Central memory CD8-positive, alpha-beta T cell (primary cell): Measurements from ENCODE around the gene DCTN2.
A peak's percentile ranks its signal among the peaks of the same experiment; 100 is the strongest.
"Not testable (repeated sequence)": the region's sequence is repeated elsewhere in the genome, so short reads cannot be mapped to it uniquely, and the experiment has no call there.

Experiments
- ATAC-seq: fragments of 150-1000 bp; cut with Tn5 transposase; replicated peaks from 2 replicates; pipeline ENCODE4 v1.10.0; 2022; ENCODE audit warnings: mild to moderate bottlenecking, moderate FRiP score, moderate number of reproducible peaks; ENCODE audit not compliant: poor library complexity, severe bottlenecking; ENCODE audit errors: extremely low read depth
- DNase-seq, 2 donors: peaks; one replicate each; pipeline ENCODE4 v3.0.0; 2021; ENCODE audit warnings: low spot score in 2 of 2
- H3K27ac Mint-ChIP-seq: one replicate; pipeline ENCODE4 v1.8.0; 2022; ENCODE audit warnings: low read depth, mild to moderate bottlenecking, moderate library complexity, mixed read lengths
- H3K27me3 Mint-ChIP-seq: one replicate; pipeline ENCODE4 v1.8.0; 2022; ENCODE audit warnings: mixed read lengths
- H3K36me3 Mint-ChIP-seq: one replicate; pipeline ENCODE4 v1.8.0; 2022; ENCODE audit warnings: mild to moderate bottlenecking, moderate library complexity, mixed read lengths; ENCODE audit not compliant: insufficient read depth
- H3K4me1 Mint-ChIP-seq: one replicate; pipeline ENCODE4 v1.8.0; 2022; ENCODE audit warnings: mixed read lengths
- H3K4me3 Mint-ChIP-seq: one replicate; pipeline ENCODE4 v1.8.0; 2022; ENCODE audit warnings: mild to moderate bottlenecking, moderate library complexity, mixed read lengths
- H3K9me3 Mint-ChIP-seq: one replicate; pipeline ENCODE4 v1.8.0; 2022; ENCODE audit warnings: mixed read lengths

Gene DCTN2

GRCh38 chr12:57546438-57547287 is at the start of gene DCTN2:
DCTN2 (minus strand) TSS chr12:57547192; CDS start chr12:57547063, 129 bp downstream.
- peak; percentile 69 to 86 for DNase-seq
- no peaks in the 10 kb centered on the region for H3K9me3 Mint-ChIP-seq

GRCh38 chr12:57593187-57593586 is 46.2 kb upstream of the DCTN2 start:
- H3K4me1 Mint-ChIP-seq = peaks cover 36% of the 10 kb centered on the region
- no peak for ATAC-seq
- DNase-seq = no peak
- no peak overlapping the region for H3K27ac Mint-ChIP-seq
- peaks cover 35% of the 10 kb centered on the region for H3K36me3 Mint-ChIP-seq
- no peak overlapping the region for H3K4me3 Mint-ChIP-seq
- no peaks in the 10 kb centered on the region for H3K9me3 Mint-ChIP-seq
- H3K27me3 Mint-ChIP-seq = no peaks in the 10 kb centered on the region

More at GRCh38 chr12:57546438-57547287, at the start of gene DCTN2:
- Mint-ChIP-seq H3K36me3 (peaks cover 14% of the 10 kb centered on the region), H3K4me1 (peaks cover 46% of the 10 kb centered on the region), H3K27ac (peak within 1 kb of the TSS; percentile 92), H3K27me3 (no peaks in the 10 kb centered on the region), H3K4me3 (peak within 1 kb of the TSS; percentile 99)
- ATAC-seq = peak; percentile 95

GRCh38 chr12:57592551-57593165 is 45.7 kb upstream of the DCTN2 start:
- DNase-seq (no peak), ATAC-seq (no peak)
- Mint-ChIP-seq H3K27me3 (no peaks in the 10 kb centered on the region), H3K4me3 (peak overlapping the region; percentile 87), H3K27ac (no peak overlapping the region), H3K36me3 (peaks cover 33% of the 10 kb centered on the region), H3K4me1 (peaks cover 36% of the 10 kb centered on the region), H3K9me3 (no peaks in the 10 kb centered on the region)

- Mint-ChIP-seq H3K4me3 (peak overlapping the region; percentile 87), H3K27me3 (no peaks in the 10 kb centered on the region), H3K27ac (peak overlapping the region; percentile 89), H3K36me3 (peaks cover 26% of the 10 kb centered on the region), H3K4me1 (peaks cover 36% of the 10 kb centered on the region), H3K9me3 (no peaks in the 10 kb centered on the region)
- ATAC-seq = peak; percentile 10
- DNase-seq = no peak
Observed at GRCh38 chr12:57591782-57592325, 44.9 kb upstream of the DCTN2 start.

GRCh38 chr12:57590864-57591781 is 44.1 kb upstream of the DCTN2 start, which contains the start of gene PIP4K2C:
PIP4K2C (plus strand) TSS chr12:57591192; CDS start chr12:57591290, 98 bp downstream.
- ATAC-seq (peak; percentile 76), DNase-seq (peak; percentile 39 to 54)
- Mint-ChIP-seq H3K27ac (peak within 1 kb of the TSS; percentile 89), H3K4me3 (peak within 1 kb of the TSS; percentile 87), H3K36me3 (peaks cover 20% of the 10 kb centered on the region), H3K27me3 (no peaks in the 10 kb centered on the region), H3K4me1 (peaks cover 36% of the 10 kb centered on the region), H3K9me3 (no peaks in the 10 kb centered on the region)

- no peak for DNase-seq
- H3K4me3 Mint-ChIP-seq = peak overlapping the region; percentile 87
- peak overlapping the region; percentile 89 for H3K27ac Mint-ChIP-seq
Observed at GRCh38 chr12:57590479-57590863, 43.5 kb upstream of the DCTN2 start.

GRCh38 chr12:57588951-57589610 is 42.1 kb upstream of the DCTN2 start:
- H3K27ac Mint-ChIP-seq, H3K36me3 Mint-ChIP-seq, H3K27me3 Mint-ChIP-seq, H3K9me3 Mint-ChIP-seq, DNase-seq, H3K4me3 Mint-ChIP-seq, ATAC-seq: not testable (repeated sequence)
- H3K4me1 Mint-ChIP-seq = peaks cover 35% of the 10 kb centered on the region

More at GRCh38 chr12:57590479-57590863, 43.5 kb upstream of the DCTN2 start:
- peaks cover 36% of the 10 kb centered on the region for H3K4me1 Mint-ChIP-seq
- no peaks in the 10 kb centered on the region for H3K9me3 Mint-ChIP-seq
- H3K27me3 Mint-ChIP-seq = no peaks in the 10 kb centered on the region
- peak; percentile 7 for ATAC-seq
- peaks cover 15% of the 10 kb centered on the region for H3K36me3 Mint-ChIP-seq

GRCh38 chr12:57586832-57587429 is 39.9 kb upstream of the DCTN2 start:
- Mint-ChIP-seq H3K4me1 (peaks cover 21% of the 10 kb centered on the region), H3K4me3 (no peak overlapping the region), H3K36me3 (peaks cover 2% of the 10 kb centered on the region), H3K9me3 (no peaks in the 10 kb centered on the region), H3K27me3 (peaks cover 10% of the 10 kb centered on the region), H3K27ac (no peak overlapping the region)
- DNase-seq (no peak), ATAC-seq (no peak)

- Mint-ChIP-seq H3K4me1 (peaks cover 15% of the 10 kb centered on the region), H3K27me3 (peaks cover 10% of the 10 kb centered on the region), H3K4me3 (no peak overlapping the region), H3K9me3 (no peaks in the 10 kb centered on the region), H3K36me3 (no peaks in the 10 kb centered on the region), H3K27ac (no peak overlapping the region)
- DNase-seq = no peak
- ATAC-seq = no peak
Observed at GRCh38 chr12:57586128-57586527, 39.1 kb upstream of the DCTN2 start.

- Mint-ChIP-seq H3K36me3 (no peaks in the 10 kb centered on the region), H3K27ac (no peak overlapping the region), H3K4me1 (peaks cover 9% of the 10 kb centered on the region), H3K27me3 (peaks cover 10% of the 10 kb centered on the region), H3K9me3 (no peaks in the 10 kb centered on the region), H3K4me3 (no peak overlapping the region)
- no peak for ATAC-seq
- no peak for DNase-seq
Observed at GRCh38 chr12:57585156-57585555, 38.2 kb upstream of the DCTN2 start.

GRCh38 chr12:57584690-57585089 is 37.7 kb upstream of the DCTN2 start:
- no peak for DNase-seq

More at GRCh38 chr12:57584690-57585089, 37.7 kb upstream of the DCTN2 start:
- H3K4me3 Mint-ChIP-seq = no peak overlapping the region
- H3K4me1 Mint-ChIP-seq = peaks cover 8% of the 10 kb centered on the region
- H3K27ac Mint-ChIP-seq = peak overlapping the region; percentile 36
- no peaks in the 10 kb centered on the region for H3K36me3 Mint-ChIP-seq
- no peak for ATAC-seq
- no peaks in the 10 kb centered on the region for H3K9me3 Mint-ChIP-seq
- peaks cover 10% of the 10 kb centered on the region for H3K27me3 Mint-ChIP-seq
